TTC549 (cell line): ENCODE data around the gene TSSK1B.

Source experiments
- FAIRE-seq: peaks from 2 replicates; lab custom pipeline; 2012; peaks lifted over from hg19 to GRCh38; lab: Jason Lieb, UNC

The TSSK1B gene

GRCh38 chr5:113397046-113397445 lies 37.7 kb downstream of the TSSK1B start:
- FAIRE-seq = no peak

GRCh38 chr5:113394658-113395057 lies 40.1 kb downstream of the TSSK1B start:
- no peak for FAIRE-seq

- FAIRE-seq = no peak
Measured at GRCh38 chr5:113390224-113390623, 44.6 kb downstream of the TSSK1B start.

GRCh38 chr5:113389116-113389515 lies 45.7 kb downstream of the TSSK1B start:
- FAIRE-seq = no peak

GRCh38 chr5:113387844-113388243 lies 46.9 kb downstream of the TSSK1B start:
- no peak for FAIRE-seq

GRCh38 chr5:113384782-113385285 lies 50.0 kb downstream of the TSSK1B start:
- no peak for FAIRE-seq

- FAIRE-seq = no peak
Measured at GRCh38 chr5:113382731-113383130, 52.1 kb downstream of the TSSK1B start.
